ENCODE data around the gene KLHL24. TPM values are rescaled to one million over a fixed set of nuclear protein-coding genes. Genes with fewer than 3 reads are reported as not detected.

KLHL24 gene
- total and polyA plus RNA-seq, 2 of the 13 experiments (the other 11 are each of a cell fraction or from before 2014, with no cell fraction given): 6.9 to 15.7 TPM

DNA sequence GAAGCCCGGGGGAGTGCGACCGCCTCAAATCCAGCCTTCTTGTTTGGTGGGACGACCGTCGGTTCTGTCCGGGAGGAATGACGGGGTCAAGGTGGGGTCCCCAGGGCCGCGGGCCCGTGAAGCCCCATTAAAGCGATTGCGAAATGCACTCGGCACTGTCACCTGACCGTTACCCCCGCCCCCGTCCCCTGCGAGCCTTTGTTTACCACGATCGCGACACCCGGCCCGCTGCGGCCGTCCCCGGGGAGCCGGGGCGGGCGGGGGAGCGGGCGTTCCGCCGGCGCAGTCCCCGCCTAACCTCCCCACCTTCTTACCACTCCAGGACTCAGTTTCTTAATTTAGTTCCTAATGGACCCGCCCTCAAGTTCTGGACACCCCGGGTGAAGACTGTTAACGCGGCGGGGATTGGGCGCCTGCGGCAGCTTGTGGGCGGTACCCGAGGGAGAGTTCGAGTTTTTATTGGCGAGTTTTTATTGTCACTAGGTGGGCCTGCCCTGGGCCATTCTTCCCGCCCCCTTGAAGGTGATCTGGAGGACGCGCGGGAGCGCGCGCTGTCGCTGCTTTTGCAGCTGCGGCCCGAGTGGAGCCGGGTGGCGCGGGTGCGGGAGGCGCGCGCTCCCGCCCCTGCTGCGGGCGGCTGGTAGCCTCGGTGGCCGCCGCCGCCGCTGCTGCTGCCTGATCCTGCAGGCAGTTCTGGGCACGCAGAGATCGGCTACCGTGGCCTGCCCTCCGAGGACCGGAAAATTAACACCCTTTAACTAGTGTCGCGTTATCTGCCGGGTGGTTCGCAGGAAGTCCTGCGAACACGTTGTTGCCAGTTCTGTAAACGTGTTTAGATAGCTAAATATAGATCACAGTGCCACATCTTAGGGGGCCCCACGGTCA is 1.0 kb downstream of the KLHL24 start (continued):
- TF ChIP-seq, protein P1, sequence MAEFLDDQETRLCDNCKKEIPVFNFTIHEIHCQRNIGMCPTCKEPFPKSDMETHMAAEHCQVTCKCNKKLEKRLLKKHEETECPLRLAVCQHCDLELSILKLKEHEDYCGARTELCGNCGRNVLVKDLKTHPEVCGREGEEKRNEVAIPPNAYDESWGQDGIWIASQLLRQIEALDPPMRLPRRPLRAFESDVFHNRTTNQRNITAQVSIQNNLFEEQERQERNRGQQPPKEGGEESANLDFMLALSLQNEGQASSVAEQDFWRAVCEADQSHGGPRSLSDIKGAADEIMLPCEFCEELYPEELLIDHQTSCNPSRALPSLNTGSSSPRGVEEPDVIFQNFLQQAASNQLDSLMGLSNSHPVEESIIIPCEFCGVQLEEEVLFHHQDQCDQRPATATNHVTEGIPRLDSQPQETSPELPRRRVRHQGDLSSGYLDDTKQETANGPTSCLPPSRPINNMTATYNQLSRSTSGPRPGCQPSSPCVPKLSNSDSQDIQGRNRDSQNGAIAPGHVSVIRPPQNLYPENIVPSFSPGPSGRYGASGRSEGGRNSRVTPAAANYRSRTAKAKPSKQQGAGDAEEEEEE (CRISPR knock-in tag; IDR thresholded peaks at IDR 0.05; ENCODE audit: borderline replicate concordance): no peak
- TF ChIP-seq ZSCAN21 (CRISPR knock-in tag; IDR thresholded peaks at IDR 0.05; ENCODE audit: borderline replicate concordance): no peak
- TF ChIP-seq BRD4 (CRISPR knock-in tag; IDR thresholded peaks at IDR 0.05): no peak
- no peak for TF ChIP-seq U2AF1 (optimal IDR thresholded peaks at IDR 0.05; ENCODE audit: low read depth, low read length)
- no peak for TF ChIP-seq HHEX (CRISPR knock-in tag; IDR thresholded peaks at IDR 0.05)
- no peak for TF ChIP-seq ONECUT2 (CRISPR knock-in tag; IDR thresholded peaks at IDR 0.05)
- TF ChIP-seq, protein P2, sequence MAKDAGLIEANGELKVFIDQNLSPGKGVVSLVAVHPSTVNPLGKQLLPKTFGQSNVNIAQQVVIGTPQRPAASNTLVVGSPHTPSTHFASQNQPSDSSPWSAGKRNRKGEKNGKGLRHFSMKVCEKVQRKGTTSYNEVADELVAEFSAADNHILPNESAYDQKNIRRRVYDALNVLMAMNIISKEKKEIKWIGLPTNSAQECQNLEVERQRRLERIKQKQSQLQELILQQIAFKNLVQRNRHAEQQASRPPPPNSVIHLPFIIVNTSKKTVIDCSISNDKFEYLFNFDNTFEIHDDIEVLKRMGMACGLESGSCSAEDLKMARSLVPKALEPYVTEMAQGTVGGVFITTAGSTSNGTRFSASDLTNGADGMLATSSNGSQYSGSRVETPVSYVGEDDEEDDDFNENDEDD (CRISPR knock-in tag; IDR thresholded peaks at IDR 0.05; ENCODE audit: borderline replicate concordance): peak; percentile 55; the same call in 1 of the 2 replicates
- no peak for TF ChIP-seq CBFB (CRISPR knock-in tag; IDR thresholded peaks at IDR 0.05)
- TF ChIP-seq MBD4 (IDR thresholded peaks at IDR 0.05; ENCODE audit: borderline replicate concordance, low read length): no peak
- peak; percentile 26 for TF ChIP-seq REPIN1 (CRISPR knock-in tag; IDR thresholded peaks at IDR 0.05; ENCODE audit: borderline replicate concordance, low read depth)
- TF ChIP-seq, protein P3, sequence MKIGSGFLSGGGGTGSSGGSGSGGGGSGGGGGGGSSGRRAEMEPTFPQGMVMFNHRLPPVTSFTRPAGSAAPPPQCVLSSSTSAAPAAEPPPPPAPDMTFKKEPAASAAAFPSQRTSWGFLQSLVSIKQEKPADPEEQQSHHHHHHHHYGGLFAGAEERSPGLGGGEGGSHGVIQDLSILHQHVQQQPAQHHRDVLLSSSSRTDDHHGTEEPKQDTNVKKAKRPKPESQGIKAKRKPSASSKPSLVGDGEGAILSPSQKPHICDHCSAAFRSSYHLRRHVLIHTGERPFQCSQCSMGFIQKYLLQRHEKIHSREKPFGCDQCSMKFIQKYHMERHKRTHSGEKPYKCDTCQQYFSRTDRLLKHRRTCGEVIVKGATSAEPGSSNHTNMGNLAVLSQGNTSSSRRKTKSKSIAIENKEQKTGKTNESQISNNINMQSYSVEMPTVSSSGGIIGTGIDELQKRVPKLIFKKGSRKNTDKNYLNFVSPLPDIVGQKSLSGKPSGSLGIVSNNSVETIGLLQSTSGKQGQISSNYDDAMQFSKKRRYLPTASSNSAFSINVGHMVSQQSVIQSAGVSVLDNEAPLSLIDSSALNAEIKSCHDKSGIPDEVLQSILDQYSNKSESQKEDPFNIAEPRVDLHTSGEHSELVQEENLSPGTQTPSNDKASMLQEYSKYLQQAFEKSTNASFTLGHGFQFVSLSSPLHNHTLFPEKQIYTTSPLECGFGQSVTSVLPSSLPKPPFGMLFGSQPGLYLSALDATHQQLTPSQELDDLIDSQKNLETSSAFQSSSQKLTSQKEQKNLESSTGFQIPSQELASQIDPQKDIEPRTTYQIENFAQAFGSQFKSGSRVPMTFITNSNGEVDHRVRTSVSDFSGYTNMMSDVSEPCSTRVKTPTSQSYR (CRISPR knock-in tag; IDR thresholded peaks at IDR 0.05; ENCODE audit: borderline replicate concordance): no peak
- no peak for TF ChIP-seq NFIC (IDR thresholded peaks at IDR 0.05; ENCODE audit: low read length)
- no peak for TF ChIP-seq ZNF121 (CRISPR knock-in tag; IDR thresholded peaks at IDR 0.05)
- TF ChIP-seq HOXD1 (CRISPR knock-in tag; IDR thresholded peaks at IDR 0.05): no peak
- TF ChIP-seq TARDBP (CRISPR knock-in tag; IDR thresholded peaks at IDR 0.05): peak; percentile 19; the same call in 1 of the 2 replicates
- TF ChIP-seq SMAD3 (CRISPR knock-in tag; IDR thresholded peaks at IDR 0.05): no peak
- peak; percentile 76 for TF ChIP-seq NFYC (CRISPR knock-in tag; IDR thresholded peaks at IDR 0.05)
- 0 out of 2 replicates have a peak, but pooled peaks have one; percentile 11 for TF ChIP-seq ZNF670 (CRISPR knock-in tag; IDR thresholded peaks at IDR 0.05; ENCODE audit: borderline replicate concordance)
- TF ChIP-seq, protein P4, sequence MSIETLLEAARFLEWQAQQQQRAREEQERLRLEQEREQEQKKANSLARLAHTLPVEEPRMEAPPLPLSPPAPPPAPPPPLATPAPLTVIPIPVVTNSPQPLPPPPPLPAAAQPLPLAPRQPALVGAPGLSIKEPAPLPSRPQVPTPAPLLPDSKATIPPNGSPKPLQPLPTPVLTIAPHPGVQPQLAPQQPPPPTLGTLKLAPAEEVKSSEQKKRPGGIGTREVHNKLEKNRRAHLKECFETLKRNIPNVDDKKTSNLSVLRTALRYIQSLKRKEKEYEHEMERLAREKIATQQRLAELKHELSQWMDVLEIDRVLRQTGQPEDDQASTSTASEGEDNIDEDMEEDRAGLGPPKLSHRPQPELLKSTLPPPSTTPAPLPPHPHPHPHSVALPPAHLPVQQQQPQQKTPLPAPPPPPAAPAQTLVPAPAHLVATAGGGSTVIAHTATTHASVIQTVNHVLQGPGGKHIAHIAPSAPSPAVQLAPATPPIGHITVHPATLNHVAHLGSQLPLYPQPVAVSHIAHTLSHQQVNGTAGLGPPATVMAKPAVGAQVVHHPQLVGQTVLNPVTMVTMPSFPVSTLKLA (IDR thresholded peaks at IDR 0.05): 0 out of 2 replicates have a peak, but pooled peaks have one; percentile 3
- TF ChIP-seq, protein P5, sequence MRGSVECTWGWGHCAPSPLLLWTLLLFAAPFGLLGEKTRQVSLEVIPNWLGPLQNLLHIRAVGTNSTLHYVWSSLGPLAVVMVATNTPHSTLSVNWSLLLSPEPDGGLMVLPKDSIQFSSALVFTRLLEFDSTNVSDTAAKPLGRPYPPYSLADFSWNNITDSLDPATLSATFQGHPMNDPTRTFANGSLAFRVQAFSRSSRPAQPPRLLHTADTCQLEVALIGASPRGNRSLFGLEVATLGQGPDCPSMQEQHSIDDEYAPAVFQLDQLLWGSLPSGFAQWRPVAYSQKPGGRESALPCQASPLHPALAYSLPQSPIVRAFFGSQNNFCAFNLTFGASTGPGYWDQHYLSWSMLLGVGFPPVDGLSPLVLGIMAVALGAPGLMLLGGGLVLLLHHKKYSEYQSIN (CRISPR knock-in tag; IDR thresholded peaks at IDR 0.05; ENCODE audit: borderline replicate concordance): no peak
- TF ChIP-seq, protein P6, sequence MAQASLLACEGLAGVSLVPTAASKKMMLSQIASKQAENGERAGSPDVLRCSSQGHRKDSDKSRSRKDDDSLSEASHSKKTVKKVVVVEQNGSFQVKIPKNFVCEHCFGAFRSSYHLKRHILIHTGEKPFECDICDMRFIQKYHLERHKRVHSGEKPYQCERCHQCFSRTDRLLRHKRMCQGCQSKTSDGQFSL (CRISPR knock-in tag; IDR thresholded peaks at IDR 0.05): no peak

All from HepG2 (cell line).